GM12878 (cell line): ENCODE data around the gene LIPG. TPM values are rescaled to one million over a fixed set of nuclear protein-coding genes. Genes with fewer than 3 reads are reported as not detected.

ENCODE experiments used
- ATAC-seq: fragments of 200-7000 bp; cut with Tn5 transposase; 3 replicates; pipeline ENCODE4 v1.9.1; 2020; ENCODE audit warnings: mild to moderate bottlenecking, moderate library complexity
- BruUV-seq: library from RNA; stranded (reverse); fragments of 400-500 nt; replicated peaks from 2 replicates; lab custom pipeline; 2021; lab: Mats Ljungman, UMichigan
- CTCF ChIA-PET: fragments of 300-600 bp; sonication (Branson Sonifier 250); formaldehyde crosslinking; extraction: SDS; loops from one replicate; lab custom pipeline; 2021; ENCODE audit warnings: inconsistent platforms; lab: Yijun Ruan, JAX
- POLR2A ChIA-PET: fragments of 350-600 bp; formaldehyde crosslinking; extraction: SDS; loops from one replicate; lab custom pipeline; 2021; ENCODE audit warnings: inconsistent platforms; lab: Charles Lee
- RAD21 ChIA-PET: fragments of 300-600 bp; sonication (Branson Sonifier 250); formaldehyde crosslinking; loops from one replicate; lab custom pipeline; 2023; ENCODE audit warnings: antibody characterized with exemption; ENCODE audit not compliant: unreplicated experiment; lab: Charles Lee
- SMC1A ChIA-PET: fragments of 300-600 bp; sonication (Branson Sonifier 250); formaldehyde crosslinking; loops from one replicate; lab custom pipeline; 2023; ENCODE audit not compliant: unreplicated experiment, uncharacterized antibody; lab: Charles Lee
- DNase-seq: peaks from one replicate; pipeline ENCODE4 v3.0.0-alpha.2; 2011; ENCODE audit warnings: low read depth, low spot score
- FAIRE-seq: peaks from 3 replicates; lab custom pipeline; 2011; peaks lifted over from hg19 to GRCh38; lab: Jason Lieb, UNC
- H2AFZ ChIP-seq: 2 replicates; pipeline ENCODE4 v1.6.0; 2011; ENCODE audit warnings: low read depth, low read length, control low read depth; ENCODE audit not compliant: control insufficient read depth
- H3K27ac ChIP-seq: 2 replicates; pipeline ENCODE4 v1.5.1; 2011; ENCODE audit warnings: control low read depth; ENCODE audit not compliant: control insufficient read depth, insufficient read depth
- H3K27me3 ChIP-seq, 2 experiments: replicated peaks in 1 of 2; 2 replicates each; pipeline versions ENCODE4 v1.6.0 to v1.6.1; 2011; ENCODE audit warnings: low read length in 1 of 2; ENCODE audit not compliant: control insufficient read depth in 2 of 2, insufficient read depth in 2 of 2
- H3K36me3 ChIP-seq, 2 experiments: 2 replicates each; pipeline ENCODE4 v1.5.1; 2011; ENCODE audit warnings: low read length in 1 of 2; ENCODE audit not compliant: control insufficient read depth in 2 of 2, insufficient read depth in 2 of 2
- H3K4me1 ChIP-seq: 2 replicates; pipeline ENCODE4 v1.6.1; 2011; ENCODE audit warnings: mild to moderate bottlenecking, low read length, moderate library complexity, mixed read lengths; ENCODE audit not compliant: control insufficient read depth, insufficient read depth
- H3K4me2 ChIP-seq: 2 replicates; pipeline ENCODE4 v1.6.0; 2011; ENCODE audit warnings: control low read depth; ENCODE audit not compliant: control insufficient read depth, insufficient read depth
- H3K4me3 ChIP-seq: fragments of 200-600 bp; sonication (generic); 2 replicates; pipeline ENCODE4 v1.5.1; 2016
- H3K79me2 ChIP-seq: 2 replicates; pipeline ENCODE4 v1.6.0; 2011; ENCODE audit warnings: low read length; ENCODE audit not compliant: control insufficient read depth, insufficient read depth
- H3K9ac ChIP-seq: 2 replicates; pipeline ENCODE4 v1.8.0; 2011; ENCODE audit warnings: low read length, control low read depth, mixed read lengths; ENCODE audit not compliant: control insufficient read depth, insufficient read depth
- H3K9me3 ChIP-seq: replicated peaks from 3 replicates; pipeline ENCODE4 v1.5.1; 2011; ENCODE audit warnings: mild to moderate bottlenecking, low read length; ENCODE audit not compliant: control insufficient read depth, insufficient read depth
- H4K20me1 ChIP-seq: 2 replicates; pipeline ENCODE4 v1.6.0; 2011; ENCODE audit not compliant: control insufficient read depth, insufficient read depth
- BHLHE40 ChIP-seq, 2 experiments: fragments of 450-650 bp in 1 of 2; IDR thresholded peaks; 2 replicates each; pipeline ENCODE4 v1.6.1; 2011 to 2017; ENCODE audit warnings: low read depth in 2 of 2, borderline replicate concordance in 1 of 2, improper control_type of control experiment in 1 of 2, low read length in 1 of 2, mild to moderate bottlenecking in 1 of 2
- CBX5 ChIP-seq: sonication (generic); IDR thresholded peaks from 2 replicates; pipeline ENCODE4 v1.6.1; 2016; ENCODE audit warnings: low read depth, moderate library complexity, mild to moderate bottlenecking, inconsistent platforms
- FOS ChIP-seq: IDR thresholded peaks from 3 replicates; pipeline ENCODE4 v1.6.1; 2011; ENCODE audit warnings: borderline replicate concordance; ENCODE audit not compliant: insufficient read length; ENCODE audit errors: extremely low read depth
- SP1 ChIP-seq: IDR thresholded peaks from one replicate; pipeline ENCODE4 v1.6.1; 2011; ENCODE audit warnings: low read depth, low read length
- SUZ12 ChIP-seq: fragments of 200-600 bp; sonication (generic); IDR thresholded peaks from one replicate; pipeline ENCODE4 v1.6.1; 2018; ENCODE audit warnings: antibody characterized with exemption, mild to moderate bottlenecking; ENCODE audit not compliant: unreplicated experiment
- WGBS: methylation state at CpG from one replicate; pipeline ENCODE4 v1.1.6; 2016; ENCODE audit warnings: low lambda C conversion rate; ENCODE audit not compliant: insufficient replicate concordance, insufficient coverage; ENCODE audit errors: missing lambda C conversion rate; 5-methylcytosine and 5-hydroxymethylcytosine counted together
- in situ Hi-C: fragments of 300-500 bp; cut with MboI; formaldehyde crosslinking; loops from 9 replicates; pipeline ENCODE4 v1.14.3; 2018; ENCODE audit warnings: mixed read lengths
- intact Hi-C: fragments of 100-400 bp; cut with micrococcal nuclease; formaldehyde crosslinking; loops from one replicate; pipeline ENCODE4 v1.14.2; 2022; ENCODE audit not compliant: unreplicated experiment
- polyA plus RNA-seq, 11 experiments: library from polyadenylated mRNA; depleted of rRNA in 4 of 11; unstranded in 6 of 11; stranded (reverse) in 5 of 11; fragments of >200 nt; fragmentation: Nextera tagmentation in 4 of 11; fragmentation: Illumina TruSeq in 1 of 11; extraction: Ambion mirVana in 4 of 11; extraction: Trizol in 1 of 11; gene quantifications; 1 replicate in 1 of 11; 2 replicates in 10 of 11; pipeline versions ENCODE4 v1.2.1 to v1.2.3, GENCODE V29; 2011 to 2016; ENCODE audit warnings: inconsistent platforms in 2 of 11, missing spikeins in 2 of 11, low read depth in 1 of 11
- total RNA-seq, 4 experiments: library from RNA; depleted of rRNA in 3 of 4; stranded (reverse); fragments of >200 nt in 3 of 4; fragmentation: Illumina TruSeq in 1 of 4; extraction: Trizol in 1 of 4; gene quantifications; 2 replicates each; pipeline versions ENCODE4 v1.2.1 to v1.2.3, GENCODE V29; 2013 to 2021
- TF ChIP-seq, protein P1 (sequence below): fragments of 450-650 bp; IDR thresholded peaks from 2 replicates; pipeline ENCODE4 v1.6.1; 2017; ENCODE audit warnings: mild to moderate bottlenecking
- TF ChIP-seq, protein P2 (sequence below): fragments of 450-650 bp; IDR thresholded peaks from 2 replicates; pipeline ENCODE4 v1.6.1; 2017; ENCODE audit warnings: antibody characterized with exemption, mild to moderate bottlenecking, moderate library complexity
- TF ChIP-seq, protein P3 (sequence below): fragments of 450-650 bp; IDR thresholded peaks from 2 replicates; pipeline ENCODE4 v1.6.1; 2017; ENCODE audit warnings: borderline replicate concordance
- TF ChIP-seq, protein P4 (sequence below): fragments of 450-650 bp; formaldehyde crosslinking; IDR thresholded peaks from 2 replicates; pipeline ENCODE4 v1.4.0; 2020; ENCODE audit warnings: mild to moderate bottlenecking, moderate library complexity
- TF ChIP-seq, protein P5 (sequence below): fragments of 450-650 bp; IDR thresholded peaks from 2 replicates; pipeline ENCODE4 v1.6.1; 2016; ENCODE audit warnings: mild to moderate bottlenecking

Gene LIPG
- total and polyA plus RNA-seq, 10 of the 15 experiments (the other 5 are each of a cell fraction or from before 2014, with no cell fraction given): 0.04 to 0.55 (median 0.18) TPM; not detected in 1

DNA sequence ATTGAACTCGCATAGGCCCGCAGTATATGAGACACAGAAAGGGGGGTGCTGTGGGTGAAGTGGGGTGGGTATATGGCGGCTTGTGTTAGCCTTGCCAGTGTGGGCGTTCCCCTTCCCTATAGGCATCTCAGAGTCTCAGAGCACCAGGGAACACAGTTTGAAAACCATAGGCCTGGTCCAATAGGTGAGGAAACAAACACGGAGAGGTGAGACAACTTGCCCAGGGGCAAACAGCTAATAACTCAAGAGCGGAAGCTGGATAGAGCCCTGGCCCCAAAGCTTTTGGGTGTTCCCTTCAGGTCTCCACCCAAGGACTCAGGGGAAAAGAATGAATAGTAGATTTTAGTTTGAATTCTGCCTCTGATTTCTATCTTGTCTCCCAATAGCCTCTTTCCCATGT lies 7.9 kb downstream of the LIPG start:
- Histone ChIP-seq H3K9ac (no peak overlapping the region), H3K27ac (no peak overlapping the region), H3K4me3 (no peak overlapping the region), H3K27me3 (peaks cover 0 to 2% of the 10 kb centered on the region in 2 experiments; a peak in 1 of 4 replicates), H3K4me1 (no peaks in the 10 kb centered on the region), H3K36me3 (no peaks in the 10 kb centered on the region), H3K4me2 (no peak overlapping the region)
- ChIA-PET RAD21 (interaction anchor here (0.7 kb wide), 1 partner anchor 850 kb away, joined by 3 read pairs; no protein-coding TSS in a partner anchor), CTCF (interaction anchor here (0.6 kb wide), 1 partner anchor 24 kb away, joined by 3 read pairs; no protein-coding TSS in a partner anchor)
- intact Hi-C loops (no loop called here), in situ Hi-C loops (no loop called here)
- 56% methylated on average over 6 of the region's 6 CpGs for WGBS
- FAIRE-seq: no peak
- DNase-seq: no peak
- ATAC-seq: no peak
- TF ChIP-seq SUZ12 (no peak), FOS (no peak), SP1 (no peak), BHLHE40 (IDR thresholded peaks at IDR 0.05; ENCODE audit: borderline replicate concordance in 1 of 2, low read depth in 2 of 2, low read length in 1 of 2) (no peak), CBX5 (no peak)
- TF ChIP-seq, protein P1, sequence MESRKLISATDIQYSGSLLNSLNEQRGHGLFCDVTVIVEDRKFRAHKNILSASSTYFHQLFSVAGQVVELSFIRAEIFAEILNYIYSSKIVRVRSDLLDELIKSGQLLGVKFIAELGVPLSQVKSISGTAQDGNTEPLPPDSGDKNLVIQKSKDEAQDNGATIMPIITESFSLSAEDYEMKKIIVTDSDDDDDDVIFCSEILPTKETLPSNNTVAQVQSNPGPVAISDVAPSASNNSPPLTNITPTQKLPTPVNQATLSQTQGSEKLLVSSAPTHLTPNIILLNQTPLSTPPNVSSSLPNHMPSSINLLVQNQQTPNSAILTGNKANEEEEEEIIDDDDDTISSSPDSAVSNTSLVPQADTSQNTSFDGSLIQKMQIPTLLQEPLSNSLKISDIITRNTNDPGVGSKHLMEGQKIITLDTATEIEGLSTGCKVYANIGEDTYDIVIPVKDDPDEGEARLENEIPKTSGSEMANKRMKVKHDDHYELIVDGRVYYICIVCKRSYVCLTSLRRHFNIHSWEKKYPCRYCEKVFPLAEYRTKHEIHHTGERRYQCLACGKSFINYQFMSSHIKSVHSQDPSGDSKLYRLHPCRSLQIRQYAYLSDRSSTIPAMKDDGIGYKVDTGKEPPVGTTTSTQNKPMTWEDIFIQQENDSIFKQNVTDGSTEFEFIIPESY: no peak
- TF ChIP-seq, protein P2, sequence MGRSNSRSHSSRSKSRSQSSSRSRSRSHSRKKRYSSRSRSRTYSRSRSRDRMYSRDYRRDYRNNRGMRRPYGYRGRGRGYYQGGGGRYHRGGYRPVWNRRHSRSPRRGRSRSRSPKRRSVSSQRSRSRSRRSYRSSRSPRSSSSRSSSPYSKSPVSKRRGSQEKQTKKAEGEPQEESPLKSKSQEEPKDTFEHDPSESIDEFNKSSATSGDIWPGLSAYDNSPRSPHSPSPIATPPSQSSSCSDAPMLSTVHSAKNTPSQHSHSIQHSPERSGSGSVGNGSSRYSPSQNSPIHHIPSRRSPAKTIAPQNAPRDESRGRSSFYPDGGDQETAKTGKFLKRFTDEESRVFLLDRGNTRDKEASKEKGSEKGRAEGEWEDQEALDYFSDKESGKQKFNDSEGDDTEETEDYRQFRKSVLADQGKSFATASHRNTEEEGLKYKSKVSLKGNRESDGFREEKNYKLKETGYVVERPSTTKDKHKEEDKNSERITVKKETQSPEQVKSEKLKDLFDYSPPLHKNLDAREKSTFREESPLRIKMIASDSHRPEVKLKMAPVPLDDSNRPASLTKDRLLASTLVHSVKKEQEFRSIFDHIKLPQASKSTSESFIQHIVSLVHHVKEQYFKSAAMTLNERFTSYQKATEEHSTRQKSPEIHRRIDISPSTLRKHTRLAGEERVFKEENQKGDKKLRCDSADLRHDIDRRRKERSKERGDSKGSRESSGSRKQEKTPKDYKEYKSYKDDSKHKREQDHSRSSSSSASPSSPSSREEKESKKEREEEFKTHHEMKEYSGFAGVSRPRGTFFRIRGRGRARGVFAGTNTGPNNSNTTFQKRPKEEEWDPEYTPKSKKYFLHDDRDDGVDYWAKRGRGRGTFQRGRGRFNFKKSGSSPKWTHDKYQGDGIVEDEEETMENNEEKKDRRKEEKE: no peak
- TF ChIP-seq, protein P3, sequence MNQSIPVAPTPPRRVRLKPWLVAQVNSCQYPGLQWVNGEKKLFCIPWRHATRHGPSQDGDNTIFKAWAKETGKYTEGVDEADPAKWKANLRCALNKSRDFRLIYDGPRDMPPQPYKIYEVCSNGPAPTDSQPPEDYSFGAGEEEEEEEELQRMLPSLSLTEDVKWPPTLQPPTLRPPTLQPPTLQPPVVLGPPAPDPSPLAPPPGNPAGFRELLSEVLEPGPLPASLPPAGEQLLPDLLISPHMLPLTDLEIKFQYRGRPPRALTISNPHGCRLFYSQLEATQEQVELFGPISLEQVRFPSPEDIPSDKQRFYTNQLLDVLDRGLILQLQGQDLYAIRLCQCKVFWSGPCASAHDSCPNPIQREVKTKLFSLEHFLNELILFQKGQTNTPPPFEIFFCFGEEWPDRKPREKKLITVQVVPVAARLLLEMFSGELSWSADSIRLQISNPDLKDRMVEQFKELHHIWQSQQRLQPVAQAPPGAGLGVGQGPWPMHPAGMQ: no peak
- TF ChIP-seq, protein P4, sequence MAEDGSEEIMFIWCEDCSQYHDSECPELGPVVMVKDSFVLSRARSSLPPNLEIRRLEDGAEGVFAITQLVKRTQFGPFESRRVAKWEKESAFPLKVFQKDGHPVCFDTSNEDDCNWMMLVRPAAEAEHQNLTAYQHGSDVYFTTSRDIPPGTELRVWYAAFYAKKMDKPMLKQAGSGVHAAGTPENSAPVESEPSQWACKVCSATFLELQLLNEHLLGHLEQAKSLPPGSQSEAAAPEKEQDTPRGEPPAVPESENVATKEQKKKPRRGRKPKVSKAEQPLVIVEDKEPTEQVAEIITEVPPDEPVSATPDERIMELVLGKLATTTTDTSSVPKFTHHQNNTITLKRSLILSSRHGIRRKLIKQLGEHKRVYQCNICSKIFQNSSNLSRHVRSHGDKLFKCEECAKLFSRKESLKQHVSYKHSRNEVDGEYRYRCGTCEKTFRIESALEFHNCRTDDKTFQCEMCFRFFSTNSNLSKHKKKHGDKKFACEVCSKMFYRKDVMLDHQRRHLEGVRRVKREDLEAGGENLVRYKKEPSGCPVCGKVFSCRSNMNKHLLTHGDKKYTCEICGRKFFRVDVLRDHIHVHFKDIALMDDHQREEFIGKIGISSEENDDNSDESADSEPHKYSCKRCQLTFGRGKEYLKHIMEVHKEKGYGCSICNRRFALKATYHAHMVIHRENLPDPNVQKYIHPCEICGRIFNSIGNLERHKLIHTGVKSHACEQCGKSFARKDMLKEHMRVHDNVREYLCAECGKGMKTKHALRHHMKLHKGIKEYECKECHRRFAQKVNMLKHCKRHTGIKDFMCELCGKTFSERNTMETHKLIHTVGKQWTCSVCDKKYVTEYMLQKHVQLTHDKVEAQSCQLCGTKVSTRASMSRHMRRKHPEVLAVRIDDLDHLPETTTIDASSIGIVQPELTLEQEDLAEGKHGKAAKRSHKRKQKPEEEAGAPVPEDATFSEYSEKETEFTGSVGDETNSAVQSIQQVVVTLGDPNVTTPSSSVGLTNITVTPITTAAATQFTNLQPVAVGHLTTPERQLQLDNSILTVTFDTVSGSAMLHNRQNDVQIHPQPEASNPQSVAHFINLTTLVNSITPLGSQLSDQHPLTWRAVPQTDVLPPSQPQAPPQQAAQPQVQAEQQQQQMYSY: no peak
- TF ChIP-seq, protein P5, sequence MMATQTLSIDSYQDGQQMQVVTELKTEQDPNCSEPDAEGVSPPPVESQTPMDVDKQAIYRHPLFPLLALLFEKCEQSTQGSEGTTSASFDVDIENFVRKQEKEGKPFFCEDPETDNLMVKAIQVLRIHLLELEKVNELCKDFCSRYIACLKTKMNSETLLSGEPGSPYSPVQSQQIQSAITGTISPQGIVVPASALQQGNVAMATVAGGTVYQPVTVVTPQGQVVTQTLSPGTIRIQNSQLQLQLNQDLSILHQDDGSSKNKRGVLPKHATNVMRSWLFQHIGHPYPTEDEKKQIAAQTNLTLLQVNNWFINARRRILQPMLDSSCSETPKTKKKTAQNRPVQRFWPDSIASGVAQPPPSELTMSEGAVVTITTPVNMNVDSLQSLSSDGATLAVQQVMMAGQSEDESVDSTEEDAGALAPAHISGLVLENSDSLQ: no peak
- TF ChIP-seq, all 136 proteins: peak for 0
- Histone ChIP-seq H2AFZ (no peak overlapping the region), H3K9me3 (no peaks in the 10 kb centered on the region), H3K79me2 (no peaks in the 10 kb centered on the region), H4K20me1 (no peaks in the 10 kb centered on the region)
- no TSS peak for BruUV-seq
- POLR2A ChIA-PET: no interaction called here
- SMC1A ChIA-PET: interaction anchor here (0.6 to 1.2 kb wide), 2 partner anchors 13 to 34 kb away, joined by 3 read pairs; no protein-coding TSS in a partner anchor
